Gastroesophageal sphincter (tissue), 3 donors: ENCODE results near the gene DMRT1.

Experiments
- CTCF ChIP-seq, 4 experiments: fragments of 200-600 bp in 2 of 4; fragments of 450-650 bp in 2 of 4; sonication (generic) in 1 of 4; IDR thresholded peaks; one replicate each; pipeline ENCODE4 v1.5.1; 2017 to 2019; ENCODE audit warnings: antibody characterized with exemption in 4 of 4, mild to moderate bottlenecking in 2 of 4, moderate library complexity in 2 of 4
- POLR2AphosphoS5 ChIP-seq: sonication (generic); formaldehyde crosslinking; IDR thresholded peaks from one replicate; pipeline ENCODE4 v1.6.1; 2017; ENCODE audit warnings: antibody characterized with exemption

- TF ChIP-seq CTCF (IDR thresholded peaks at IDR 0.05) (no peak), POLR2AphosphoS5 (no peak)
These were observed 120.5 kb downstream of the DMRT1 start for GRCh38 chr9:962023-962422.
